Endothelial cell of umbilical vein (primary cell): ENCODE data around the gene MELTF. TPM values are rescaled to one million over a fixed set of nuclear protein-coding genes. Genes with fewer than 3 reads are reported as not detected.

Experiments
- BruUV-seq: library from RNA; stranded (reverse); fragments of 400-500 nt; replicated peaks from 2 replicates; lab custom pipeline; 2021; lab: Mats Ljungman, UMichigan
- CTCF ChIA-PET: fragments of 300-600, 350-600 bp; sonication (Branson Sonifier 250); formaldehyde crosslinking; loops from one replicate; lab custom pipeline; 2021; ENCODE audit warnings: antibody characterized with exemption, inconsistent platforms; lab: Charles Lee
- POLR2A ChIA-PET: fragments of 300-600, 350-600 bp; sonication (Branson Sonifier 250); formaldehyde crosslinking; loops from one replicate; lab custom pipeline; 2021; ENCODE audit warnings: antibody characterized with exemption, inconsistent platforms; lab: Charles Lee
- DNase-seq: peaks from one replicate; pipeline ENCODE4 v3.0.0-alpha.2; 2011; ENCODE audit warnings: low read depth, low spot score
- FAIRE-seq: peaks from 2 replicates; lab custom pipeline; 2011; peaks lifted over from hg19 to GRCh38; lab: Jason Lieb, UNC
- H2AFZ ChIP-seq: 2 replicates; pipeline ENCODE4 v1.6.0; 2012; ENCODE audit warnings: low read depth, low read length, control low read depth, inconsistent platforms
- H3K27ac ChIP-seq: 2 replicates; pipeline ENCODE4 v1.5.1; 2011; ENCODE audit warnings: low read depth, mild to moderate bottlenecking, control low read depth, low read length, moderate library complexity; ENCODE audit not compliant: insufficient read depth
- H3K27me3 ChIP-seq, 2 experiments: 2 replicates each; pipeline versions ENCODE4 v1.6.0 to v1.6.1; 2011; ENCODE audit warnings: low read length in 2 of 2, mixed read lengths in 1 of 2; ENCODE audit not compliant: control insufficient read depth in 2 of 2, insufficient read depth in 2 of 2
- H3K36me3 ChIP-seq, 2 experiments: 2 replicates in 1 of 2; 3 replicates in 1 of 2; pipeline ENCODE4 v1.5.1; 2011; ENCODE audit warnings: low read length in 2 of 2, mild to moderate bottlenecking in 1 of 2, moderate library complexity in 1 of 2; ENCODE audit not compliant: control insufficient read depth in 2 of 2, insufficient read depth in 2 of 2; ENCODE audit errors: extremely low read depth in 1 of 2
- H3K4me1 ChIP-seq: 3 replicates; pipeline ENCODE4 v1.5.1; 2011; ENCODE audit warnings: mild to moderate bottlenecking, low read length; ENCODE audit not compliant: control insufficient read depth, insufficient read depth; ENCODE audit errors: extremely low read depth
- H3K4me2 ChIP-seq: 2 replicates; pipeline ENCODE4 v1.6.1; 2011; ENCODE audit warnings: low read length, control low read depth, mixed read lengths; ENCODE audit not compliant: insufficient read depth
- H3K4me3 ChIP-seq, 3 experiments: fragments of 200-600 bp in 1 of 3; sonication (generic), shearing (Covaris generic) in 1 of 3; replicated peaks in 1 of 3; 2 replicates each; pipeline ENCODE4 v1.5.1; 2011 to 2016; ENCODE audit warnings: control low read depth in 3 of 3, low read length in 3 of 3, mild to moderate bottlenecking in 2 of 3, inconsistent platforms in 1 of 3, low read depth in 1 of 3, moderate library complexity in 1 of 3; ENCODE audit not compliant: insufficient read depth in 1 of 3
- H3K79me2 ChIP-seq: 2 replicates; pipeline ENCODE4 v1.6.0; 2012; ENCODE audit warnings: low read length, inconsistent platforms; ENCODE audit not compliant: control insufficient read depth, insufficient read depth
- H3K9ac ChIP-seq: replicated peaks from 2 replicates; pipeline ENCODE3; 2011; ENCODE audit warnings: low read length, control low read depth; ENCODE audit not compliant: insufficient read depth; ENCODE audit errors: extremely low read depth
- H3K9me1 ChIP-seq: replicated peaks from 3 replicates; pipeline ENCODE4 v1.6.0; 2011; ENCODE audit warnings: mild to moderate bottlenecking, low read length; ENCODE audit not compliant: control insufficient read depth, insufficient read depth; ENCODE audit errors: extremely low read depth
- H3K9me3 ChIP-seq: replicated peaks from 2 replicates; pipeline ENCODE4 v1.5.1; 2012; ENCODE audit warnings: low read length, inconsistent platforms; ENCODE audit not compliant: control insufficient read depth, insufficient read depth
- H4K20me1 ChIP-seq: replicated peaks from 2 replicates; pipeline ENCODE3; 2011; ENCODE audit warnings: mild to moderate bottlenecking, low read length; ENCODE audit not compliant: control insufficient read depth, insufficient read depth; ENCODE audit errors: extremely low read depth
- CTCF ChIP-seq, 2 donors: IDR thresholded peaks; 1 replicate in 1 of 2; 2 replicates in 1 of 2; pipeline ENCODE4 v1.5.1; 2011; ENCODE audit warnings: low read length in 2 of 2, mild to moderate bottlenecking in 2 of 2, moderate library complexity in 2 of 2, control low read depth in 1 of 2, inconsistent platforms in 1 of 2, low read depth in 1 of 2; ENCODE audit not compliant: insufficient read depth in 1 of 2; ENCODE audit errors: extremely low read depth in 1 of 2
- EZH2 ChIP-seq: IDR thresholded peaks from 2 replicates; pipeline ENCODE4 v1.6.1; 2012; ENCODE audit warnings: borderline replicate concordance, low read depth, mild to moderate bottlenecking, moderate library complexity, low read length, inconsistent platforms; ENCODE audit not compliant: severe bottlenecking
- FOS ChIP-seq: IDR thresholded peaks from 2 replicates; pipeline ENCODE4 v1.6.1; 2011; ENCODE audit warnings: mild to moderate bottlenecking, low read length, moderate library complexity, borderline replicate concordance; ENCODE audit not compliant: insufficient read depth
- GATA2 ChIP-seq: IDR thresholded peaks from 2 replicates; pipeline ENCODE4 v1.7.0; 2011; ENCODE audit warnings: low read depth, mild to moderate bottlenecking, moderate library complexity, mixed read lengths, low read length; ENCODE audit not compliant: insufficient read length, insufficient read depth
- JUN ChIP-seq: IDR thresholded peaks from 2 replicates; pipeline ENCODE4 v1.6.1; 2011; ENCODE audit warnings: borderline replicate concordance, low read depth; ENCODE audit not compliant: insufficient read length, insufficient read depth
- MYC ChIP-seq: IDR thresholded peaks from one replicate; pipeline ENCODE4 v1.6.1; 2011; ENCODE audit warnings: mild to moderate bottlenecking, low read depth, low read length
- POLR2A ChIP-seq: IDR thresholded peaks from 2 replicates; pipeline ENCODE4 v1.6.1; 2012; ENCODE audit warnings: low read depth, mild to moderate bottlenecking, control low read depth, low read length
- POLR2AphosphoS5 ChIP-seq: IDR thresholded peaks from 2 replicates; pipeline ENCODE4 v1.6.1; 2012; ENCODE audit warnings: low read depth, mild to moderate bottlenecking, control low read depth, low read length, moderate library complexity; ENCODE audit not compliant: insufficient read depth
- dilution Hi-C: fragments of 300-500 bp; cut with MboI; formaldehyde crosslinking; loops from one replicate; pipeline ENCODE4 v1.15.0; 2019; ENCODE audit warnings: low sequenced_read_pairs; ENCODE audit not compliant: extremely low pct_ligation_motif_present
- intact Hi-C: fragments of 100-400 bp; cut with micrococcal nuclease; formaldehyde crosslinking; loops from one replicate; pipeline ENCODE4 v1.10.0; 2022
- polyA plus RNA-seq, 4 experiments: library from polyadenylated mRNA; depleted of rRNA in 3 of 4; stranded (reverse) in 3 of 4; unstranded in 1 of 4; fragments of >200 nt; gene quantifications; 2 replicates each; pipeline versions ENCODE4 v1.2.1 to v1.2.3, GENCODE V29; 2011 to 2012; ENCODE audit warnings: missing spikeins in 1 of 4
- total RNA-seq: library from RNA; stranded (reverse); gene quantifications from 2 replicates; pipeline ENCODE4 v1.2.3, GENCODE V29; 2021
- TF ChIP-seq, protein P1 (sequence below): IDR thresholded peaks from 2 replicates; pipeline ENCODE4 v1.6.1; 2011; ENCODE audit not compliant: insufficient read depth, insufficient read length

MELTF gene
- total and polyA plus RNA-seq, 2 donors (not counting 3 experiments of a cell fraction or from before 2014, with no cell fraction given), result 0.59 to 2.3 TPM

GRCh38 chr3:197050511-197050910, 20.9 kb upstream of the MELTF start:
- intact Hi-C loops (no loop called here), dilution Hi-C loops (no loop called here)
- no peak for TF ChIP-seq MYC
- TF ChIP-seq EZH2, result no peak
- no peak for TF ChIP-seq FOS
- TF ChIP-seq CTCF (IDR thresholded peaks at IDR 0.05; ENCODE audit: extremely low read depth in 1 of 2, insufficient read depth in 1 of 2, low read depth in 1 of 2, low read length in 2 of 2), result no peak
- TF ChIP-seq POLR2AphosphoS5, result no peak
- TF ChIP-seq JUN, result no peak
- no peak for TF ChIP-seq GATA2
- no peak for TF ChIP-seq POLR2A
- TF ChIP-seq, protein P1, sequence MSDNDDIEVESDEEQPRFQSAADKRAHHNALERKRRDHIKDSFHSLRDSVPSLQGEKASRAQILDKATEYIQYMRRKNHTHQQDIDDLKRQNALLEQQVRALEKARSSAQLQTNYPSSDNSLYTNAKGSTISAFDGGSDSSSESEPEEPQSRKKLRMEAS, result no peak
- POLR2A ChIA-PET, result no interaction called here
- Histone ChIP-seq H4K20me1 (no peaks in the 10 kb centered on the region), H3K27me3 (no peaks in the 10 kb centered on the region), H3K9ac (no peak overlapping the region), H3K9me3 (no peaks in the 10 kb centered on the region), H3K4me2 (no peak overlapping the region), H3K36me3 (peaks cover 1 to 4% of the 10 kb centered on the region in 2 experiments), H2AFZ (no peak overlapping the region), H3K79me2 (no peaks in the 10 kb centered on the region), H3K4me3 (no peak overlapping the region), H3K9me1 (no peaks in the 10 kb centered on the region), H3K27ac (no peak overlapping the region), H3K4me1 (no peaks in the 10 kb centered on the region)
- DNase-seq (no peak), FAIRE-seq (no peak)
- BruUV-seq, result no TSS peak
- CTCF ChIA-PET, result no interaction called here
